ENCODE measurements around the gene L2HGDH. TPM values are rescaled to one million over a fixed set of nuclear protein-coding genes. Genes with fewer than 3 reads are reported as not detected.

L2HGDH gene
- total RNA-seq, 4 donors from 2014 or later = 8.9 to 18.2 (median 11.6) TPM

DNA sequence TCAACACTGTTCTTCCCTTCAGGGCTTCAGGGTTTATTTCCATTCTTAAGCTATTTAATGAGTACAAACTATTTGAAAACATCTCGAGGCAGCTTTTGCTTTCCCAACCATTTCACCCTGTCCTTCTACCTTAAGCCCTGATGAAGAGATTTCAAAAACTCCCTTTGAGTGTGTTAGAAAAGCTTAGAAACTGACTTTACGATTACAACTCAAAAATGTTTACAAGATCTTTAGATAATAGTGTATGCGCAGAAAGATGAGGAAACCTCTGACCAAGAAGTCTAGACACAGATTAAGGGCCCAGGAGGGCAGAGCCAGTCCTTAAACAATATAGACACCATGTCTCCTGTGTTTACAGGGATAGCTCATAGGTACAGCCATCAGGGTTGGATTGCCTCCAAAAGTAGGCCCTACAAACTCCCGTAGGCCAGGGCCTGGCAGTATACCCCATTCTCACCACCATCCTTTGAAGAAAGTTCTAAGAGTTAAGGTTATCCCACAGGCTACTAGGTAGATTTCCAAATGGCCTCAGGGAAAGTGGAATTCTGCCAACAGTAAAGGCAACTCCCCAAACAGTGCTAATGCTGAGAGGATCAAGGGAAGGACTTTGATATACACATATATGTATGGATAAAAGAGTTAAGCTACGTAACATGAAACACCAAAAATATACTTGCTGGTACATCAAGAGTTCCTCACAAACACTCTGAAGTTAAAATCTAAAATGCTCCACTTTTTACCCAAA is 69.3 kb downstream of the L2HGDH start:
- no peak for DNase-seq (ENCODE audit: low spot score in 2 of 2)
- 79 to 85% methylated on average over 5 of the region's 5 CpGs for WGBS, 2 donors
- intact Hi-C loops (cut with DNase I; ENCODE audit: low total_unique reads) = no loop called here
- no peak for TF ChIP-seq POLR2A (IDR thresholded peaks at IDR 0.05)
- TF ChIP-seq, protein P1, sequence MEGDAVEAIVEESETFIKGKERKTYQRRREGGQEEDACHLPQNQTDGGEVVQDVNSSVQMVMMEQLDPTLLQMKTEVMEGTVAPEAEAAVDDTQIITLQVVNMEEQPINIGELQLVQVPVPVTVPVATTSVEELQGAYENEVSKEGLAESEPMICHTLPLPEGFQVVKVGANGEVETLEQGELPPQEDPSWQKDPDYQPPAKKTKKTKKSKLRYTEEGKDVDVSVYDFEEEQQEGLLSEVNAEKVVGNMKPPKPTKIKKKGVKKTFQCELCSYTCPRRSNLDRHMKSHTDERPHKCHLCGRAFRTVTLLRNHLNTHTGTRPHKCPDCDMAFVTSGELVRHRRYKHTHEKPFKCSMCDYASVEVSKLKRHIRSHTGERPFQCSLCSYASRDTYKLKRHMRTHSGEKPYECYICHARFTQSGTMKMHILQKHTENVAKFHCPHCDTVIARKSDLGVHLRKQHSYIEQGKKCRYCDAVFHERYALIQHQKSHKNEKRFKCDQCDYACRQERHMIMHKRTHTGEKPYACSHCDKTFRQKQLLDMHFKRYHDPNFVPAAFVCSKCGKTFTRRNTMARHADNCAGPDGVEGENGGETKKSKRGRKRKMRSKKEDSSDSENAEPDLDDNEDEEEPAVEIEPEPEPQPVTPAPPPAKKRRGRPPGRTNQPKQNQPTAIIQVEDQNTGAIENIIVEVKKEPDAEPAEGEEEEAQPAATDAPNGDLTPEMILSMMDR (IDR thresholded peaks at IDR 0.05) = no peak
- H3K4me3 ChIP-seq (ENCODE audit: low read depth, poor library complexity, severe bottlenecking) = no peak overlapping the region

- DNase-seq (ENCODE audit: low spot score in 2 of 2) = no peak
- TF ChIP-seq POLR2A (IDR thresholded peaks at IDR 0.05) = no peak
- TF ChIP-seq, protein P1 (IDR thresholded peaks at IDR 0.05) = no peak
- WGBS, 2 donors = 100% methylated on average over 1 of the region's 1 CpG
- no peak overlapping the region for H3K4me3 ChIP-seq (ENCODE audit: low read depth, poor library complexity, severe bottlenecking)
- intact Hi-C loops (cut with DNase I; ENCODE audit: low total_unique reads) = no loop called here
Observed at GRCh38 chr14:50242096-50242495, 69.9 kb downstream of the L2HGDH start.

- intact Hi-C loops (cut with DNase I; ENCODE audit: low total_unique reads) = no loop called here
- TF ChIP-seq, protein P1 (IDR thresholded peaks at IDR 0.05) = no peak
- TF ChIP-seq POLR2A (IDR thresholded peaks at IDR 0.05) = no peak
- 47% methylated on average over 3 of the region's 3 CpGs for WGBS, 2 donors
- no peak overlapping the region for H3K4me3 ChIP-seq (ENCODE audit: low read depth, poor library complexity, severe bottlenecking)
- DNase-seq (ENCODE audit: low spot score in 2 of 2) = no peak
Observed at GRCh38 chr14:50237427-50237826, 74.6 kb downstream of the L2HGDH start.

DNA sequence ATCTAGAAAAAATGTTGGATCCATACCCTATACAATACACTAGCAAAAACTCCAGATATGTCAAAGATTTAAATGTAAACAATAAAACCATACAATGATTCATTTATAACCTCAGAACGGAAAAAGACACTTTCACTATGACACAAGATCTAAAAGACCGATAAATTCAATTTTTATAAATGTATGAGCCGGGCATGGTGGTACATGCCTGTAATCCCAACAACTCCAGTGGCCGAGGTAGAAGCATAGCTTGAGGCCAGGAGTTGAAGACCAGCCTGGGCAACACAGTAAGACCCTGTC is 78.1 kb downstream of the L2HGDH start:
- TF ChIP-seq, protein P1 (IDR thresholded peaks at IDR 0.05) = no peak
- no peak for TF ChIP-seq POLR2A (IDR thresholded peaks at IDR 0.05)
- no peak overlapping the region for H3K4me3 ChIP-seq (ENCODE audit: low read depth, poor library complexity, severe bottlenecking)
- intact Hi-C loops (cut with DNase I; ENCODE audit: low total_unique reads) = no loop called here
- DNase-seq (ENCODE audit: low spot score in 2 of 2) = no peak
- 81 to 92% methylated on average over 4 of the region's 4 CpGs for WGBS, 2 donors

DNA sequence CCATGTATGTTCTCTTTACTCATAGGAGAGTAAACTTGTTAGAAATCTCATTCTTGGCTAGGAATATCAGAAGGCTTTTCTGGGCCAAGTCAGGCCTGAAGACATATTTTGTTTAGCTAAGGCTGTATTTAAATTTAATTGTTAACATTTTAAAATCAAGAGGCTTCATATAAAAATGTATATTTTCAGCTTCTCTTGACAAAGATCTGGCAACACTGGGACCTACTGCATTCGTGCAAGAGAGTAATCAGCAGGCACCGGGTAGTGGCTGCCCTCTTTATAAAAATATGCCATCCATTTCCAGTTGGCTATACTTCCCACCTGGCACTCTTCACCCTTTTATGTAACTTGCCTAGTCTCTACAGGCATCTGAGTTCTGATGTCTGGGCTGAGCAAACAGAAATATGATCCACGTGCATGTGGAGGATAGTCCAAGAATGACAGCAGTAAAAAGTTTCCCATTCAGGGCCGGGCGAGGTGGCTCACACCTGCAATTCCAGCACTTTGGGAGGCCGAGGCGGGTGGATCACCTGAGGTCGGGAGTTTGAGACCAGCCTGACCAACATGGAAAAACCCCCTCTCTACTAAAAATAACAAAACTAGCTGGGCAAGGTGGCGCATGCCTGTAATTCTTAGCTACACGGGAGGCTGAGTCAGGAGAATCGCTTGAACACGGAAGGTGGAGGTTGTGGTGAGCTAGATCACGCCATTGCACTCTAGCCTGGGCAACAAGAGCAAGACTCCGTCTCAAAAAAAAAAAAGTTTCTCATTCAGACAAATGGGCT is 78.7 kb downstream of the L2HGDH start:
- WGBS, 2 donors = 54 to 60% methylated on average over 14 of the region's 14 CpGs
- TF ChIP-seq, protein P1 (IDR thresholded peaks at IDR 0.05) = no peak
- no peak for TF ChIP-seq POLR2A (IDR thresholded peaks at IDR 0.05)
- intact Hi-C loops (cut with DNase I; ENCODE audit: low total_unique reads) = no loop called here
- no peak overlapping the region for H3K4me3 ChIP-seq (ENCODE audit: low read depth, poor library complexity, severe bottlenecking)
- DNase-seq (ENCODE audit: low spot score in 2 of 2) = no peak
